Duodenal mucosa (tissue), 2 donors: ENCODE results near the gene HSPA12A.

Experiments used
- H3K27ac ChIP-seq: one replicate; pipeline ENCODE4 v1.7.0; 2013; ENCODE audit warnings: low read depth, low read length
- H3K27me3 ChIP-seq, 2 donors: one replicate each; pipeline ENCODE4 v1.7.0; 2013; ENCODE audit warnings: low read length in 2 of 2, control low read depth in 1 of 2; ENCODE audit not compliant: insufficient read depth in 2 of 2, control insufficient read depth in 1 of 2
- H3K36me3 ChIP-seq, 2 donors: one replicate each; pipeline ENCODE4 v1.7.0; 2013; ENCODE audit warnings: low read length in 2 of 2, control low read depth in 1 of 2; ENCODE audit not compliant: insufficient read depth in 2 of 2, control insufficient read depth in 1 of 2
- H3K4me1 ChIP-seq, 2 donors: one replicate each; pipeline ENCODE4 v1.7.0; 2013; ENCODE audit warnings: low read length in 2 of 2, control low read depth in 1 of 2; ENCODE audit not compliant: insufficient read depth in 2 of 2, control insufficient read depth in 1 of 2
- H3K4me3 ChIP-seq, 2 donors: one replicate each; pipeline ENCODE4 v1.7.0; 2013; ENCODE audit warnings: low read length in 2 of 2, low read depth in 1 of 2
- H3K9ac ChIP-seq, 2 donors: one replicate each; pipeline ENCODE4 v1.7.0; 2013; ENCODE audit warnings: low read length in 2 of 2, low read depth in 1 of 2
- H3K9me3 ChIP-seq, 2 donors: one replicate each; pipeline ENCODE4 v1.7.0; 2013; ENCODE audit warnings: low read length in 2 of 2, control low read depth in 1 of 2; ENCODE audit not compliant: control insufficient read depth in 1 of 2

Gene HSPA12A

GRCh38 chr10:116760919-116761318 is 18.6 kb upstream of the HSPA12A start:
- Histone ChIP-seq H3K4me3 (no peak overlapping the region), H3K9me3 (no peaks in the 10 kb centered on the region), H3K36me3 (no peaks in the 10 kb centered on the region), H3K27me3 (no peaks in the 10 kb centered on the region), H3K4me1 (no peaks in the 10 kb centered on the region), H3K27ac (no peak overlapping the region), H3K9ac (no peak overlapping the region)

DNA sequence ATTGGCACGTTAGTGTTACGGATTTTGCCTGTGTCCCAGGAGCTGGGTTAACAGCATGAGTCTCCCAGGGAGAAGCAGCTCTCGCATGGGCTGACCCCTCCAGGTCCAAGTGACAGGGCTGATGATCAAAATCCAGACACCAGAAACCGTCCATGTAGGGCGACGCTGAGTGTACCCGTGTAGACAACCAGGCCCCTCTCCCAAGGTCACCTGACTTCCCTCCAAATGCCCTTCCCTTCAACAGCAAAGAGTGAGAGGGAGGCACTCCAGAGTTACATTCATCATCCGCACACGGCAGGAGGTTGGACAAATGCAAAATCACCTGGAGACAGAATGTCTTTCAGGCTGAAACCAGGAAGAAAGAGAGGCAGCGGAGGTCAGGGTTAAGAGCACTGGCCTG is 14.9 kb upstream of the HSPA12A start:
- H3K27me3 ChIP-seq, result no peaks in the 10 kb centered on the region
- no peaks in the 10 kb centered on the region for H3K36me3 ChIP-seq
- no peak overlapping the region for H3K27ac ChIP-seq
- no peaks in the 10 kb centered on the region for H3K9me3 ChIP-seq
- H3K4me1 ChIP-seq, result no peaks in the 10 kb centered on the region
- H3K9ac ChIP-seq, result no peak overlapping the region
- H3K4me3 ChIP-seq, result no peak overlapping the region

GRCh38 chr10:116756277-116756676 is 13.9 kb upstream of the HSPA12A start:
- Histone ChIP-seq H3K27me3 (no peaks in the 10 kb centered on the region), H3K9ac (no peak overlapping the region), H3K4me1 (no peaks in the 10 kb centered on the region), H3K36me3 (no peaks in the 10 kb centered on the region), H3K4me3 (no peak overlapping the region), H3K9me3 (no peaks in the 10 kb centered on the region), H3K27ac (no peak overlapping the region)

DNA sequence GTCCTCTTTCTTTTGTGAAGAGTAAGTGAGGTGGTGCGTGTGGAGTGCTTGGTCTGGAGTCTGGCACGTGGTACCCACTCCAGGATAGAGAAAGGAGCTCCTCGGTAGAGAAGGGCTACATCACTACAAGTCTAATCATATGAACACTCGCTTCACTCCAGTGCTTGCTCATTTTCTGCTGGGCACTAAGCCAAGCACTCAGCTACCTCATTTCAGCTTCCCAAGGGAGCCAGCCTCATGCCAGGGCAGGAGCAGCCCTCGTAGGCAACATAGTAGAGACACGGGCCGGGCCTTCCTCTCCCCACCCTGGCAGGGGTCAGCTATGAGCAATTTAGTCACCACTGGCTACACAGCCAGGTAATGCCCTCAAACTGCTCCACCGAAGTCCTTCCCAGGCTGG is 11.4 kb upstream of the HSPA12A start:
- Histone ChIP-seq H3K36me3 (no peaks in the 10 kb centered on the region), H3K9me3 (no peaks in the 10 kb centered on the region), H3K4me3 (no peak overlapping the region), H3K4me1 (no peaks in the 10 kb centered on the region), H3K27me3 (no peaks in the 10 kb centered on the region), H3K27ac (no peak overlapping the region), H3K9ac (no peak overlapping the region)

DNA sequence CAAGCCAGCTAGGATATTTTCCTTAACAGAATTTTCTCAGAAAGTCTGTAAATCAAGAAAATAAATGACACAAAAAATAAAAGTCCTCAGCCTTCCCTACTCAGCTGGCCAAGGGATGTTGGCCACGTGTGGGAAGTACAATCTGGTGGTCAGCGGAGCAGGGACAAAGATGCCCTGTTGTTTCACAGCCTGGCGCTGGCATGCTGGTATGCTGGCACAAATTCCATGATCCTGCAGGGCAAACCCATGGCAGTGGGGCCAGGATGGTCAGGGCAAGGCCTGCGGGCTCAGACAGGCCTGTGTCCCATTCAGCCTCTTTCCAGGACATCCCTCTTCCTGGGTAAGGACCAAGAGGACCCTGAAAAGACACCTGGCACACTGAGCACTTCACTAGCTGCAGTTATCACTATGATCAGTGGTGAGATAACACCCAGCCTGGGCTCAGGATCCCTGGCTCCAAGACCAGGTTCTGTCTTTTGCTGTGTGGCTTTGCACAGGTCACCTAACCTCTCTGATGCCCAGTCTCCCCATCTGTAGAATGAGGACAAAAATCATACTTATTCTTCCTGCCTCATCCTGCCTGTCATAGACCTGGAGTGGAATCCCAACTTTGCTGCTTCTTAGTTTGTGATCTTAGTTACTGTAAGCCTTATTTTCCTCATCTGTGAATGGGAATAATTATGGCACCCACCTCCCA is 10.8 kb upstream of the HSPA12A start:
- Histone ChIP-seq H3K4me1 (peaks cover 0 to 2% of the 10 kb centered on the region in 2 donors), H3K9ac (no peak overlapping the region), H3K36me3 (no peaks in the 10 kb centered on the region), H3K27ac (no peak overlapping the region), H3K4me3 (no peak overlapping the region), H3K27me3 (no peaks in the 10 kb centered on the region), H3K9me3 (no peaks in the 10 kb centered on the region)

- no peak overlapping the region for H3K9ac ChIP-seq
- H3K27ac ChIP-seq, result no peak overlapping the region
- peaks cover 0 to 5% of the 10 kb centered on the region in 2 donors for H3K4me1 ChIP-seq
- H3K27me3 ChIP-seq, result no peaks in the 10 kb centered on the region
- H3K4me3 ChIP-seq, result no peak overlapping the region
- H3K9me3 ChIP-seq, result no peaks in the 10 kb centered on the region
- H3K36me3 ChIP-seq, result no peaks in the 10 kb centered on the region
These were observed 10.2 kb upstream of the HSPA12A start for GRCh38 chr10:116752563-116752962.

DNA sequence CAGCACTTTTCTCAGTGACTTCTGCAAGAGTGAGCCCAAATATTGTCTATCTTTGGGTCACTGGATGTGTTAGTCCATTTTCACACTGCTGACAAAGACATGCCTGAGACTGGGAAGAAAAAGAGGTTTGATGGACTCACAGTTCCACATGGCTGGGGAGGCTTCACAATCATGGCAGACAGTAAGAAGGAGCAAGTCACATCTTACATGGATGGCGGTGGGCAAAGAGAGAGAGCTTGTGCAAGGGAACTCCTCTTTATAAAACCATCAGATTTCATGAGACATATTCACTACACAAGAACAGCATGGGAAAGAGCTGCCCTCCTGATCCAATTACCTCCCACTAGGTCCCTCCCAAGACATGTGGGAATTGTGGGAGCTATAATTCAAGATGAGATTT is 6.1 kb upstream of the HSPA12A start:
- Histone ChIP-seq H3K27me3 (peaks cover 0 to 4% of the 10 kb centered on the region in 2 donors), H3K9me3 (no peaks in the 10 kb centered on the region), H3K36me3 (no peaks in the 10 kb centered on the region), H3K27ac (no peak overlapping the region), H3K4me1 (peaks cover 0 to 5% of the 10 kb centered on the region in 2 donors), H3K9ac (no peak overlapping the region), H3K4me3 (no peak overlapping the region)

GRCh38 chr10:116748041-116748440 is 5.7 kb upstream of the HSPA12A start:
- Histone ChIP-seq H3K36me3 (no peaks in the 10 kb centered on the region), H3K27me3 (peaks cover 4 to 8% of the 10 kb centered on the region in 2 donors), H3K9ac (no peak overlapping the region), H3K4me3 (no peak overlapping the region), H3K4me1 (peaks cover 3 to 8% of the 10 kb centered on the region in 2 donors), H3K27ac (no peak overlapping the region), H3K9me3 (no peaks in the 10 kb centered on the region)

DNA sequence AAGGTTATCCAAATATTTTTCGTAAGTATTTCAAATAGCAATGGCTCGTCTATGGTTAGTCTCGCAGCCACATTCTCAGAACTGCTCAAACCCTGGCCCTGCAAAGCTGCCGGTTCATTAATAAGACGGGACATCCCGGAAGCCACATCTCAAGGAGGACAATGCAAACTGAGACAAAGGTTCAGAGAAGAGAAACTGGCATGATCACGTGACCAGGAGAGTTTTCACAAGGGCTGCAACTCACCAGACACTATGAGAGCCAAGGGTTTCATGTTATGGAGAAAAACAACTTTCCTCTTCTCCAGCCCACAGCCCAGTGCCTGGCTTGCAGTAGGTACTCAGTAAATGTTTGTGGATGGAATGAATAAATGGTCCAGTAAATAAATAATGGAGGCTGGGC is 5.0 kb upstream of the HSPA12A start:
- Histone ChIP-seq H3K4me3 (no peak overlapping the region), H3K9ac (no peak overlapping the region), H3K27me3 (peaks cover 4 to 9% of the 10 kb centered on the region in 2 donors), H3K36me3 (no peaks in the 10 kb centered on the region), H3K4me1 (peaks cover 4 to 9% of the 10 kb centered on the region in 2 donors), H3K9me3 (no peaks in the 10 kb centered on the region), H3K27ac (no peak overlapping the region)

GRCh38 chr10:116744885-116745284 is 2.5 kb upstream of the HSPA12A start:
- peaks cover 4 to 12% of the 10 kb centered on the region in 2 donors for H3K4me1 ChIP-seq
- H3K27me3 ChIP-seq, result peaks cover 22 to 28% of the 10 kb centered on the region in 2 donors
- H3K4me3 ChIP-seq, result no peak overlapping the region
- no peaks in the 10 kb centered on the region for H3K36me3 ChIP-seq
- H3K9me3 ChIP-seq, result no peaks in the 10 kb centered on the region
- H3K27ac ChIP-seq, result no peak overlapping the region
- no peak overlapping the region for H3K9ac ChIP-seq
